Activated T-cell treated with anti-CD3 and anti-CD28 coated beads for 24 hours (primary cell): ENCODE results near the gene COMMD9.

Experiments used
- DNase-seq: peaks from one replicate; pipeline ENCODE4 v3.0.0-alpha.2; 2020; ENCODE audit warnings: low read depth

Gene COMMD9

DNA sequence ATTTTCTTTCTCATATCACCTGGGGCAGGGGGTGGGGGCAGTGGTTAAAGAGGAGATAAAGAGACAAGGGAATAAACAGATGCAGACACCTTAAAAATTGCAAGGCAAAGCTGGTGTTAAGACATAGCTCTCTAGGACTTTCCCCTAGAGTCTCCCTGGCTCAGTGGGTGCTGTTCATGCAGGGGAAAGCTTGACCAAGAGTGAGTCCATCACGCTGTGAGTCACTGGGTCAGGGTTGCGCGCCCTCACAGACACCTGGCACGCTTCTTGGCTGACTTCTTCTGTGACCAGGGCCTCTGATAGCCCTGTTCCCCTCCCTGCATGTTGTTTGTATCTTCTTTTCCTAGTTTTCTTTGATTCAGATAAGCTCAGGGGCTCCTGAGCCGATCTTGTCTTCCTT, 31.9 kb downstream of the COMMD9 start:
- no peak for DNase-seq

DNA sequence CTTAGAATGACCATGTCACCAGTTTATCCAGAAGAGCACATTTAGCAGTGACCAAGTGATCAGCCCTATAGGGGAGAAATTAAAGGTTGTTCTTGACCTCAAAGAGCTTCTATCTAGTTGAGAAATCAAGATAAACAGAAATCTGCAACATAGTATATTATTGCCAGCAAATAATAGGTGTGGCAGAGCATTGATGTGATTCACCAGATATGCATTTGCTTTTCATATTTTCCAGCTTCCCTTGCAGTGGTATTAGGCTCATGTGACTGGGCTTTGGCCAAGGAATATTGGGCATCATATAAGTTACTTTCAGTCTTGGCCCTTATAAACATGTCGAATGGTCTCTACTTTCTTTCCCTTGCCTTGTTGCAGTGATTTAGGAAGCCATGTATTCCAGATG, 34.5 kb downstream of the COMMD9 start:
- no peak for DNase-seq

DNA sequence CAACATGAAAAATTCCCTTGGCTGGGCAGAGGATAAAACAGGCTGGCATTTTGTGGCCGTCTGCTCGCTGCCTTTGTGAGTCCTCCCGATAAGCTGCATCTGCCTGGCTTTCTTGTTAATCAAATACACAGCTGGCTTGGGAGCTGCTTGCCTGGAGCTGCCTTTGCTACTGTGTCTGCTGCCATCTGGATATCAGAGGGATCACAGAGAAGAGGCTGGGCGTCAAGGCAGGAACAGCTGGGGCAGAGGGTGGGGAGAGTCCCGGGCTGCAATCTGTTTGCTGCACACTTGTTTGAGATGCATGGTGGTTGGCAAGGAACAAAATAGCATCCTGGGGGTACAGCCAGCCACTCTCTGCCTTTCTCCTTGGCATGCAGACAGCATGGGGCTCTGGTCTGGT, 36.0 kb downstream of the COMMD9 start:
- no peak for DNase-seq

DNA sequence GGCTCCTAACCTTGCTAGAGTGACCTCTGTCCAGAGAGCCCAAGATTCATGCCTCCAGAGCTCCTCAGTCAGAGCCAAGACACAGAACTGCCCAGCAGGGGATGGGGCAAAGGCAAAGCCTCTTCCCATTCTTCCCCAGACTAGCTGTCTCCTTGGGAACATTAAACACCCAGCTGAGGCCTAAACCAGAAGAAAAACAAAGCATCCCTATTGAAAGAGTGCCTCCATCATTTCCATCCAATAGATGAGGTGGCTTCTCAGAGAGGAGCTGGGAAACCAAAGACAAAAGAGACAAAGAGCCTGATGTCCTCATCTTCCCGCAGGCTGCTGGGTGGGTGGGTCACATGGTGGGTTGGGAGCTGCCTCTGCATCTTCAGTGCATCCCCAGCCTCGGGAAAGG, 37.4 kb downstream of the COMMD9 start:
- no peak for DNase-seq

DNA sequence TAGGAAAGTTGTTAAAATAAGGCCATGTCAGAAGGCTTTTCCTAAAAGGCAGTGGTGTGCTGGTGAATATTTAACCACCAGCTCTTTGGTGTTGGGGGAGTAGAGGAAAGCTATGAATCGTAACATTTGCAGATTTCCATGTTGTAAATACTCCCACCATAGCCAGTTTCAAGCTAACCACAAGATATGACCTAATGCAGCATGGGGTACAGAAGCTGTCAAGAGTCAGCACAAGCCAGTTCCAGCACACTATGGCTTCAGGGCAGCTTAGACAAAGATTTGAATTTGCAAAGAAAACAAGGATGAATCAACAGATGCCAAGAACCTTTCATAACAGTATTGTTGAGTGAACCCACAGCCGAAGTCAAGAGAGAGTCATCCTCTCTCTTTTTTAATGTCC, 40.0 kb downstream of the COMMD9 start:
- DNase-seq: no peak

DNA sequence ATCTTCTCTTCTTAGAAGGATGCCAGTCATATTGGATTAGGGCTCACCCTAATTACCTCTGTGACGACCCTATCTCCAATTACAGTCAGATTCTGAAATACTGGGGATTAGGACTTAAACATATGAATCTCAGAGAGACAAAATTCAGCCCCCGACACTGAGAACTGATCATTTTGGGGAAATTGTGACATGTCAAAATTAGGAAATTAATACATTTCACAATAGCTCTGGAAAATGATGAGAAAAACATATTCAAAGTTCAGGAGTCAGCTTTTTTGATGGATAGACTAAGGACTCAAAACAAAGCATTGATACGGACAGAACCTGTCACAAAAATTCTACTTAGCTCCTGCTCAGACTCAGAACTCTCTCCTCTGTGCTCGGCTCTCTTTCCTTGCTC, 40.8 kb downstream of the COMMD9 start:
- DNase-seq: no peak

DNA sequence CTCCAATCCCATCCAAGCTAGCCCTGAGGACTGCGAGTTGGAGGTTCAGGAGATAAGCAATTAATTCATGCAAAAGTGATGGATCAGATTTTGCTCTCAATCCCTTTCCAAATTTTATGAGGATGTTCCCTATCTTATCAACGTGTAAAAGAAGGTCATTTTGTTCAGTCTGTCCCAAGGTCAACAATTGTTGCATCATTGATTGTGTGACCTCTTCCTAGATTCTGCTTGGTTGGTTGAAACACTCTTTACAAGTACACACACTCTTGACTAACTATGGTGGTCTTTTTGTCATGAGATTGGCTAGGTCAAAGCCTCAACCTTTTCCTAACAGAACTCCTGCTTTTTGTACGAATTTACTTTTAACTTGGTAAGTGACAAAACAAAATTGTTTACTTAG, 41.7 kb downstream of the COMMD9 start:
- DNase-seq: no peak

DNA sequence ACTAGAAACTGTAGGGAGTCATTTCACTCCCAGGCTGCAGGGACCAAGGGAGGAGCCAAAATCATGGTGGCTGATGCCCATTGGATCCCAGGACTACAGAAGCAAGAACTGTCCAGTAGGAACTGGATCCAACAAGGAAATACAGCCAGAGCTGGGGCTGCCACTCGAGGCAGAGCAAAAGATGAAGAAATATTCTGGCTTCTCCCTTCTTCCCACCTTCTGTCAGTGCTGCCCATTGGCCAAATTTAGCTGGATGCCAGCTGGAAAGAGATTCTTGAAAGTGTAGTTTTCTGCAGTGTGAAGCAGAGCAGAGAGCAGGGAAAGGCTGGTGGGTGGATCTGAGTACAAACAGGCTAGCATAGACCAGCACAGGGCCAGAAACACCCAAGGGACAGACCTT, 45.6 kb downstream of the COMMD9 start:
- no peak for DNase-seq

DNA sequence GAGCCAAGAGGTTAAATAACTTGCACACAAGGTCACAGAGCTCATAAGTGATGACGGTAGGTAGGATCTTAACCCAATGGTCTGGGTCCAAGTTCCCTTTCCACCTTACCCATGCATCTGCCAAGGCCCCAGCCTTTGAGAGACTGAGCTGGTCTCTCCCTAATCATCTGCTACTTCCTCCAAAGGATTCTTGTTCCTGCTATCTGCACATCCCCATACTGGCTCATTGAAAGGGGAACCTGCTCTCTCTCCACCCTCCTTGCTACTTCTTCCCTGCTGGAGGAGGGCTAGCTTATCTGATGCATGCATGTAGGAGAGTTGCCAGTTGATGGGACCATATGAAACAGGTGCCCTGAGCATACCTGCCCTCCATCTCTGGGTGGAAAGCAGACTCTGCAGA, 47.7 kb downstream of the COMMD9 start:
- no peak for DNase-seq

DNA sequence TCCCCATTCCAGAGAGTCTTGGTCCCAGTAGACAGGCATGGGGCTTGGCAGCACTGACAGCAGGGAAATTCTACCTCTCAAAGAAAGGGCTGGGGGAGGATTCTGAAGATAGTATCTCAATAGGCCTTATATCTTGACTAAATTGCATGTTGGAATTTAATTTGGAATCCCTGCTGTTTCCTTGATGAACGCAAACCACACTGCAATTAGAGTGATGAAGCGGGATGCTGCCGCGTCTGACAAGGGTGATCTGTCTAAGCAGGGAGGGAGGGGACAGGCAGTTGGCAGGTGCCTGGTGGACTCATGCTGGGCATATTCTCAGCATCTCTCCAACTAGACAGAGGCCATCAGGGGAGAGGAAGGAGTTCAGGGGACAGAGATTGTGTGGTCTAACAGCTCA, 48.4 kb downstream of the COMMD9 start:
- no peak for DNase-seq

DNA sequence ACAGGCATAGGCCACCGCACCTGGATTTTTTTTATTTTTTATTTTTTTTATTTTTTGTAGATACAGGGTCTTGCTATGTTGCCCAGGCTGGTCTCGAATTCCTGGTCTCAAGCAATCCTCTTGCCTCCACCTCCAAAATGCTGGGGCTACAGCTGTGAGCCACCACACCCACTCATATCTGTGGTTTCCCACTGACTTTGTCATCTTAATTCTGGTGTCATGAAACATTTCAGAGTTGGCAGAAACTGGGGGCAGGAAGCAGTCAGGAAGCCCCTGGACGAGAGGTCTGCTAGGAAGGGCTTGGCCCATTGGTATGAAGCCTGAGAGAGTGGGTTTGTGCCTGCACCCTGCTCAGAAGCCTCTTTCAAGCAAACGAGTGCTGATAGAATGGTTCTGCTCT, 49.1 kb downstream of the COMMD9 start:
- no peak for DNase-seq

DNA sequence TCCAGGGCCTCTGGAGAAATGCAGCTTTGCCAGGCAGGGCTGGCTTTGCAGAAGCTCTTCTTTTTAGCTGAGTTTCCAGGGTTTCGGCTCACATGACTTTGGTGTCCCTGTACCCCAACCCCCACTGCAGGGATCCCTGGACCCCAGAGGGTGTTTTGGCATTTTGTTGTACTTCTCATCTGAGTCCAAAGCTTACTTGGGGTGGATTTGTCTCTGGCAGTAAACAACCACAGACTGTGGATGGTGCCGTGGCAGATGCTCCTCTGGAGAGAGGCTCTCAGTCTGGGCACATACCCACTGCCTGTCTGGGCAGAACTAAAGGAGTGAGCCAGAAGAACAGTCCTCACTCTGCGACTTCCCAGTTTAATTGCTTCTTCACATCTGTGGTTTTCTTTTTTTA, 49.6 kb downstream of the COMMD9 start:
- DNase-seq: no peak

DNA sequence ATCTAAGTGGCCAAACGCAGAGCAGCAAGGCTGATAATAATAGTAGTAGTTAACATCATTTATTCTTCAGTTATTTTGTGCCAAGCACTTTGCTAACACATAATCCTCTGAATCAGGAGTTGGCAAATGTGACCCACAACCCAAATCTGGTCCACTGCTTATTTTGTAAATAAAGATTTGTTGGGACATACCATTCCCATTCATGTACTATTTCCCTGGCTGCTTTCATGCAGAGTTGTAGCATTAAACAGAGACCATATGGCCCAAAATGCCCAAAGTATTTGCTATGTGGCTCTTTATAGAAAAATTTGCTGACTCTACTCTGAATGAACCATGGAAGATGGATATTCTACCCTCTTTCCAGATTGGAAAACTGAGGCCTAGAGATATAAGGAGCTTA, 50.3 kb downstream of the COMMD9 start:
- DNase-seq: no peak

DNA sequence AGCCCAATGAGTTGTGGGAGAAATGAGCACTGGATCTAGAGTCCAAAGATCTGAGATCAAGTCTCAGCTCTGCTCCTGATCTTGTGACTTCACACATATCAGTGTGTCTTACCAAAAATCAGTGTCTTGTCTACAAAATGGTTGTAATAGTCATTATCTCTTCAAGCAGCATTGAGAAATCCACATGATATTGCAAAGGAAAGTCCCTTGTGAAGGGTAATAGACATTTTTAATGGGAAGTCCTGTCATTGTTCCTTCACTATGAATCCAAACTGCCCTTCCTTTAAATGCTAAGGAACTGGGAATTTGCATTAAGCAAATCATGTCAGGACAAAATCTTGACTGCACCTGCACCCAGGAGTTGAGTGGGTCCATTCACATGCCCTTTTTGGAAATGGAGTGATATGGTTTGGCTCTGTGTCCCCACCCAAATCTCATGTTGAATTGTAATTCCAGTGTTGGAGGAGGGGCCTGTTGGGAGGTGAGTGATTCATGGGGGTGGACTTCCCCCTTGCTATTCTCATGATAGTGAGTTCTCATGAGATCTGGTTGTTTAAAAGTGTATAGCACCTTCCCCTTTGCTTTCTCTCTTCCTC, 51.1 kb downstream of the COMMD9 start:
- DNase-seq: no peak

DNA sequence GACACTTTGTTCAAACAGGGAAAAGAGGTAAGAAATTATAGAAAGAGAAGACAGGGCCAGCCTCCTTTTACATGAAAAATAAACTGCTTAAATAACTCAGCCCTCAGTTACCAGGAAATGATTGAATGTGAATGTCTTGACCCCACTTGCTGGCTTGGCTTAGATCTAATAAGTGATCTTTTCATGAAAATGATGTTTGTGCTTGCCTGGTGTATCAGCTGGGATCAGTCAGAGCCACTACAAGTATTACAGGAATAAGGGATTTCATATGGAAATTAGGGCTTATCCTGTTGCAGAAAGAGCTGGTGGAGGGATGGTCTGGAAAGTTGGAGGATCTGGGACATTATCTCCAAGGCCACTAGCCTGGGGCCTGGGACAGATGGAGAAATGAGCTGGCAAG, 51.8 kb downstream of the COMMD9 start:
- DNase-seq: no peak

DNA sequence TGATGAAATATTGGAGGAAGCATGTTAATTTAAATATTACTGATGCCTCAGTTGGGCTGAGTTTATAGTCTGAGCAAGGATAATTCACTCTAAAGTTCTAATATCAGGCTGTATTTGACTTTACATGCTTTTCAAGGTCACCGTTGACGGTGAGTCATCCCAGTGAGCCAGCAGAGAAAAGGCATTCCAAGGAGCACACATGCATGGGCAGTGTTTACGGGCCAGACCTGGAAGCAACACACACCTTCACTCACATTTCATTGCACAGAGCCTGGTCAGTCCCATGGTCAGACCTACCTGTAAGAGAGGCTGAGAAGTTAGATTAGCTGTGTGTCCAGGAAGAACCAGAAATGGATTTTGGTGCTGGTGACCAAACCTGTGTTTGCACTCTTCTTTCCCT, 53.5 kb downstream of the COMMD9 start:
- no peak for DNase-seq

DNA sequence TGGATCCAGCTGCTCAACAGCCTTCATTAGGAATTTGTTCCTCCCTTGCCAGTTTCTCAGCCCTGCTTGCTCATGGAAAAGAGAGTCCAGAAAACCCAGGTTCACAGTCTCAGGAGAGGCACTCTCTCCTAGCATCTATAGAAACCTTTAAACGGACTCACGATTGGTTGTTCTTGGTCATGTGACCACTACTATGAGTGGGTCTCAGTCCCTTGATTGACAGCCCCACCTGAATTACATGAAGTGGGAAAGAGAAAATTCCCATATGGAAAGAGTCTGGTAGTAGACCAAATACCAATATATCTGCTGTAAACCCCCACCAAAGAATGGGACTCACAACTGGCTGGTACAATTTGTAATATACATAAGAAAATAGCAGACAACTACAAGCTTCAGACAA, 54.4 kb downstream of the COMMD9 start:
- no peak for DNase-seq

DNA sequence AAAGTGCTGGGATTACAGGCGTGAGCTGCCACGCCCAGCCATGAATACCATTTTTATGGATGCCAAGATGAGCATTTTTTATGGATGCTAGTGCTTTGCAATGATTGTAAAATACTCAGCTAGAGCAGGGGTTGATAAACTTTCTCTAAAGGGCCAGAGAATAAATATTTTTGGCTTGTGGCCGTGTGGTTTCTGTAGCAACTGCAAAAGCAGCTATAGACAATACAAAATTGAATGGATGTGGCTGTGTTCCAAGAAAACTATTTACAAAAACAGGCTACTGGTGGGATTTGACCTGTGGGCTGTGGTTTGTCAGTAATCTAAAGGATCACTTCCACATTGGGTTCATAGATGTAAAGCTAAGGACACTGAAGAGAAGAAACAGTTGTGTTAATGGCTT, 56.0 kb downstream of the COMMD9 start:
- no peak for DNase-seq

DNA sequence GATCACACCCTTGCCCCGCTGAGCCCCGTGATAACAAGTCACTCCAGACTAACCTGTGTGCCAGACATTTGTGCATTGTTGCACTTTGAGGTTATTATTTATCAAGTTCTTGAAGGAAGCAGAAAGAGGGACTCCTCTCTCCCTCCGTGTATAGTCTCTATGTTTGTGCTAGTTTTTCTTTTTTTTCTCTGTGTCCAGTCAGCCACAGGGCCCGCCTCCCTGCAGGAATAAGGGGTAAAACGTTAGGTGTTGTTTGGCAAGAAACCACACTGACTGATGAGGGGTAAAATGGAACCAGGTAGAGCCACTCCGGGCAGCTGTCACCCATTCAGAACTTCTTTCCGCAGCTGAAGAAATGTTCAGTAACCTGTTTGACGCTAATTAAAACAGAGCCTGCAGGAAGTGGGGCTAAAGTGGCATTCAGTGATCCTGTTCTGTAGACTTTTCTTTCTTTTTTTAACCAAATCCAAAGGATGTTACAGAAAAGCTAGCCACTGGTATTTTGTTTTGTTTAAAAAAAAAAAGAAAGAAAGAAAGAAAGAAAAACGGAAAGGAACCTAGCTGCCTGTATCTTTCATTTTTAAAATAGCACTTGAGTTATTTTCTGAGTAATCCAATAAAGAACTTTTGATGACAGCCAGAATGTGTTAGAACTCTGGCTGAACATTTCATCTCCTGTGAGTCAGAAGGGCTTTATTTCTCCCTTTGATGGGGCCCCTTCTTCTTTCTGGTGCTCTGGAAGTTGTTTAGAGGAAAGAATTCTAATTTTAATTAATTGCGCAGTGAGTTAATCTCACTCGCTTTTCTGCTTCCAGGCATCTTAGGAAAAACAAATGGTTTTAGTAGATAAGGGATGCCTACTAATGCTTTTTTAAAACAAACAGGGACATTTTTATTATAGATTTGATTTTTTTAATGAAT, 58.2 kb downstream of the COMMD9 start:
- no peak for DNase-seq

DNA sequence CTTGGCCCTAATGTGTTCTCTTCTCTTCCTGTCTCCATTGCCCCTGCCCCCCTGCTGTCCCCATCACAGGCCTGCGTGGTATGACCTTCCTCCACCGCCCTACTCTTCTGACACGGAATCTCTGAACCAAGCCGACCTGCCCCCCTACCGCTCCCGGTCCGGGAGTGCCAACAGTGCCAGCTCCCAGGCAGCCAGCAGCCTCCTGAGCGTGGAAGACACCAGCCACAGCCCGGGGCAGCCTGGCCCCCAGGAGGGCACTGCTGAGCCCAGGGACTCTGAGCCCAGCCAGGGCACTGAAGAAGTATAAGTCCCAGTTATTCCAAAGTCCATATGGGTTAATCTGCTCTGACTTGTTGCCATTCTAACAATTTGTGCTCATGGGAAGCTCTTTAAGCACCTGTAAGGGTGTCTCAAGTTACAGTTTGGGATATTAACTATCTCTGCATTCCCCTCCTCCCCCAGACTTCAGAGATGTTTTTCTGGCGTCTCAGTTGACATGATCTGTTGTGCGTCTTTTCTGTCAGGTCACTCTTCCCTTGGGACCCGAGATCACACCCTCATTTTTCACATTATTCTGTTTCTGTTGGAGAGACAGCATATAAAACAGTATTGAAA, 60.0 kb downstream of the COMMD9 start:
- no peak for DNase-seq

DNA sequence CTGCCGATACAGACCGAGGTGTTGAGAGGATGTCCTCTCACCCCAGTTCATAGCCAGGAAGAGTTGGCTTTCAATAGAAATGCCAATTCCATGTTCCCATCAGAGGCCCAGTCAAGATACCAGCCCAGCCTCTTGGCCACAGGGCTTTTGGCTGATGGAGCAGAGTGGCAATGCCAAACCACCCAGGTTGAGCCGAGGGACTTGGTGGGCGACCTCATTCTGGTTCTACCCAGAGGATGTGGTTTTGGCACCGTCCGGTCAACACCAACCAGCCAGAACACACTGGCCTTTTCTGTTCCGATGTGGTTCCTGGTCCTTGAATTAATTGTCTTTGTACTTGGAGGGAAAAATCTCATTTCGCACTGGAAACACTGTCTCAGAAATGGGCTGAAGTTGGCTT, 60.5 kb downstream of the COMMD9 start:
- no peak for DNase-seq

DNA sequence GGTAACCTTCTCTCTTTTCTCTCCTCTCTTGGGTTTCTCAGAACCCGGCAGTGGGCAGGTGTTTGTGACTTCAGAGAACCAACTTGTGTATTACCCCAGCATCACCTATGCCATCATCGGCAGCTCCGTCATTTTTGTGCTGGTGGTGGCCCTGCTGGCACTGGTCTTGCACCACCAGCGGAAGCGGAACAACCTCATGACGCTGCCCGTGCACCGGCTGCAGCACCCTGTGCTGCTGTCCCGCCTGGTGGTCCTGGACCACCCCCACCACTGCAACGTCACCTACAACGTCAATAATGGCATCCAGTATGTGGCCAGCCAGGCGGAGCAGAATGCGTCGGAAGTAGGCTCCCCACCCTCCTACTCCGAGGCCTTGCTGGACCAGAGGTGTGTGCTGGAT, 62.2 kb downstream of the COMMD9 start:
- no peak for DNase-seq

DNA sequence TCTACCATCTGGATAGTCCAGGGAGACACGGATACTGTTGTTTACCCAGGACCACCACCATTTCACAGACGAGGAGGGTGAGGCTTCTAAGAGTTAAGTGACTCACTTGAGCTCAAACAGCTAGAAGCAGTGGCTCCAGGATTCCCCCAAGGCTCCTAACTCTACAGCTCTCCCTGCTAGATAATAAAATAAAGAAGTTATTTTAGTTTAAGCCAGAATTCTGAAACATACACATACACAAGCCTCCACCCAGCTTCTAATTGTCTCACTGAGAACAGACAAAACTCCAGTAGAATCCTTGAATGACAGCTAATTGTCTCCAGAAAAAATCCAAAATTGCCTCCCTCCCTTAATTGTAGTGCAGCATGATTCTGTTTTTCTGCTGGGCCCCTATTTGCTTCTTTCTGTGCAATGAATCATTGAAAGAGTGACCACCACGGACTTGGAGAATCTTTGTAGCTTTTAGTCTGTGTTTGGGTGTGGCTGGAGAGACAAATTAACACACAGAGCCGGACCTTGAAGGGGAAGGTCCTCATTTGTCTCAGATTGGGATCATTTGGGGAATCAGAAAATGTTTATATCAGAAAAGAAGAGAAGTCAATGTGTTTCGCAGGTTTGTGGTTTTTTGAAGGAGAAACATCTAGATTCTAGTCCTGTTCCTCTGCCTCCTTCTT, 64.9 kb downstream of the COMMD9 start:
- DNase-seq: no peak
